ENCODE data around the gene TTC3.

TTC3 gene

DNA sequence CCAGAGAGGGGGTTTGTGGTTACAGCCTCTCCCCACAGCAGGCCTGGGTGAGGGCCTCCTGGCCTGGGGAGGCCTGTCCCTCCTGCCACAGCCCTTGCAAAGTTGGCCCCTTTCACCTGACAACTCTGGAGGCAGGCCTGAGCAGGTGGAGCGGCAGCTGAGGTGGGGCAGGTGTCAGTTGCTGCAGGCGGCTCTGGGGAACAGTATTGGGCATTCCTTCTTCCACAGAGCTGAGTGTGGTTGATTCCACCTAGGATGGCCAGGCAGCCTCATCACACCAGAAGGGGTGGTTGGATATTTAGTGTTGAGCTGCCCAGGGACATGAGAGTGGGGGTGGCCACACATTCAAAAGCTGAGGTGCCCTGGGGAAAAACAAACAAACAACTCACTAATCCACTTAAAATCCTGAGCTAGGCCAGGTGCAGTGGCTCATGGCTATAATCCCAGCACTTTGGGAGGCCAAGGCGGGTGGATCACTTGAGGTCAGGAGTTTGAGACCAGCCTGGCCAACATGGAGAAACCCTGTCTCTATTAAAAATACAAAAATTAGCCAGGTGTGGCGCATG is 31.3 kb upstream of the TTC3 start:
- Histone ChIP-seq H3K9me3 (ENCODE audit: control insufficient read depth, insufficient read depth, low read depth, low read length) (no peaks in the 10 kb centered on the region), H3K27ac (ENCODE audit: extremely low read depth, low read depth, low read length) (no peak overlapping the region), H3K36me3 (ENCODE audit: control insufficient read depth in 2 of 2, insufficient read depth in 1 of 2, low read length in 2 of 2) (no peaks in the 10 kb centered on the region), H3K4me3 (ENCODE audit: low read depth, low read length) (no peak overlapping the region), H3K4me1 (ENCODE audit: control insufficient read depth, insufficient read depth, low read length) (peaks cover 6% of the 10 kb centered on the region; the same call in 1 of the 2 replicates)
- POLR2A ChIA-PET: no interaction called here
- CTCF ChIA-PET: interaction anchor here (0.6 to 1.7 kb wide), 3 partner anchors 23 to 161 kb away, joined by 3 to 4 read pairs (median 3); no protein-coding TSS in a partner anchor
- no peak for TF ChIP-seq MYNN (tag by site-specific recombination; IDR thresholded peaks at IDR 0.05; ENCODE audit: borderline replicate concordance)
- peak; percentile 56 for TF ChIP-seq ZIC2 (tag by site-specific recombination; IDR thresholded peaks at IDR 0.05)
- 0 out of 2 replicates have a peak, but pooled peaks have one; percentile 35 for TF ChIP-seq PRDM10 (tag by site-specific recombination; IDR thresholded peaks at IDR 0.05)
- peak; percentile 61 for TF ChIP-seq GLIS1 (tag by site-specific recombination; IDR thresholded peaks at IDR 0.05)
- no peak for TF ChIP-seq ZBTB21 (tag by site-specific recombination; IDR thresholded peaks at IDR 0.05)

DNA sequence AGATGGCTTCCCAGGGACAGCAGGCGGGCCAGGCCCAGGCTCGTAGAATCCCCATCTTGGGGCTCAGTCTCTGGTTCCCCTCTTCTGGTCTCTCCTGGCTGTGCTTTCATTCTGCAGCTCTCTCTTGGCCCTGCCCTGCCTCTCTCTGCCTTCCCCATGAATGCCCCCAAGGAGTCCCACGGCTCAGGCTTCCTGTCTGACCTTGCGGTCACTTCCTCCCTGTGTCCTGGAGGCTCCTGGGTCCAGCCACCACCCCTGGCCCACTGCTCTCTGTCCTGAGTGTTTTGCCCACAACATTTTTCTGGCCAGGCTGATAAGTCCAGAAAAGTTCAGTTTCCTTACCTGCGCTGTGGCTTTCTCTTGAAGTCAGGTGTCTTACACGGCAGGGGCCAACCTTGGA is 29.2 kb upstream of the TTC3 start:
- H3K4me3 ChIP-seq (ENCODE audit: low read depth, low read length): no peak overlapping the region
- TF ChIP-seq ZNF610 (tag by site-specific recombination; IDR thresholded peaks at IDR 0.05; ENCODE audit: borderline replicate concordance): no peak
- no peak for TF ChIP-seq ZNF146 (tag by site-specific recombination; IDR thresholded peaks at IDR 0.05)
- no peak for TF ChIP-seq KLF10 (tag by site-specific recombination; IDR thresholded peaks at IDR 0.05)
- TF ChIP-seq MZF1 (tag by site-specific recombination; IDR thresholded peaks at IDR 0.05; ENCODE audit: borderline replicate concordance): no peak
- TF ChIP-seq ZNF549 (tag by site-specific recombination; IDR thresholded peaks at IDR 0.05): no peak
- TF ChIP-seq ZNF777 (tag by site-specific recombination; IDR thresholded peaks at IDR 0.05; ENCODE audit: borderline replicate concordance): no peak
- TF ChIP-seq ZNF132 (tag by site-specific recombination; IDR thresholded peaks at IDR 0.05; ENCODE audit: borderline replicate concordance): no peak
- TF ChIP-seq ZNF433 (tag by site-specific recombination; IDR thresholded peaks at IDR 0.05; ENCODE audit: low read depth): no peak
- no peak for TF ChIP-seq HOXD13 (CRISPR knock-in tag; IDR thresholded peaks at IDR 0.05; ENCODE audit: borderline replicate concordance)
- TF ChIP-seq ZNF692 (tag by site-specific recombination; IDR thresholded peaks at IDR 0.05): no peak
- TF ChIP-seq, protein P1, sequence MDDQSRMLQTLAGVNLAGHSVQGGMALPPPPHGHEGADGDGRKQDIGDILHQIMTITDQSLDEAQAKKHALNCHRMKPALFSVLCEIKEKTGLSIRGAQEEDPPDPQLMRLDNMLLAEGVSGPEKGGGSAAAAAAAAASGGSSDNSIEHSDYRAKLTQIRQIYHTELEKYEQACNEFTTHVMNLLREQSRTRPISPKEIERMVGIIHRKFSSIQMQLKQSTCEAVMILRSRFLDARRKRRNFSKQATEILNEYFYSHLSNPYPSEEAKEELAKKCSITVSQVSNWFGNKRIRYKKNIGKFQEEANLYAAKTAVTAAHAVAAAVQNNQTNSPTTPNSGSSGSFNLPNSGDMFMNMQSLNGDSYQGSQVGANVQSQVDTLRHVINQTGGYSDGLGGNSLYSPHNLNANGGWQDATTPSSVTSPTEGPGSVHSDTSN (CRISPR knock-in tag; IDR thresholded peaks at IDR 0.05): no peak
- no peak for TF ChIP-seq ZNF473 (tag by site-specific recombination; IDR thresholded peaks at IDR 0.05)
- no peak for TF ChIP-seq ZBTB26 (tag by site-specific recombination; optimal IDR thresholded peaks at IDR 0.05)
- POLR2A ChIA-PET: interaction anchor here (0.6 kb wide), 1 partner anchor 593 kb away, joined by 4 read pairs; no protein-coding TSS in a partner anchor
- CTCF ChIA-PET: no interaction called here
- no peaks in the 10 kb centered on the region for H3K36me3 ChIP-seq (ENCODE audit: control insufficient read depth in 2 of 2, insufficient read depth in 1 of 2, low read length in 2 of 2)
- no peak overlapping the region for H3K27ac ChIP-seq (ENCODE audit: extremely low read depth, low read depth, low read length)
- no peaks in the 10 kb centered on the region for H3K9me3 ChIP-seq (ENCODE audit: control insufficient read depth, insufficient read depth, low read depth, low read length)
- H3K4me1 ChIP-seq (ENCODE audit: control insufficient read depth, insufficient read depth, low read length): no peaks in the 10 kb centered on the region
